ENCODE results near the gene CHADL.
A peak's percentile ranks its signal among the peaks of the same experiment; 100 is the strongest.

The CHADL gene

DNA sequence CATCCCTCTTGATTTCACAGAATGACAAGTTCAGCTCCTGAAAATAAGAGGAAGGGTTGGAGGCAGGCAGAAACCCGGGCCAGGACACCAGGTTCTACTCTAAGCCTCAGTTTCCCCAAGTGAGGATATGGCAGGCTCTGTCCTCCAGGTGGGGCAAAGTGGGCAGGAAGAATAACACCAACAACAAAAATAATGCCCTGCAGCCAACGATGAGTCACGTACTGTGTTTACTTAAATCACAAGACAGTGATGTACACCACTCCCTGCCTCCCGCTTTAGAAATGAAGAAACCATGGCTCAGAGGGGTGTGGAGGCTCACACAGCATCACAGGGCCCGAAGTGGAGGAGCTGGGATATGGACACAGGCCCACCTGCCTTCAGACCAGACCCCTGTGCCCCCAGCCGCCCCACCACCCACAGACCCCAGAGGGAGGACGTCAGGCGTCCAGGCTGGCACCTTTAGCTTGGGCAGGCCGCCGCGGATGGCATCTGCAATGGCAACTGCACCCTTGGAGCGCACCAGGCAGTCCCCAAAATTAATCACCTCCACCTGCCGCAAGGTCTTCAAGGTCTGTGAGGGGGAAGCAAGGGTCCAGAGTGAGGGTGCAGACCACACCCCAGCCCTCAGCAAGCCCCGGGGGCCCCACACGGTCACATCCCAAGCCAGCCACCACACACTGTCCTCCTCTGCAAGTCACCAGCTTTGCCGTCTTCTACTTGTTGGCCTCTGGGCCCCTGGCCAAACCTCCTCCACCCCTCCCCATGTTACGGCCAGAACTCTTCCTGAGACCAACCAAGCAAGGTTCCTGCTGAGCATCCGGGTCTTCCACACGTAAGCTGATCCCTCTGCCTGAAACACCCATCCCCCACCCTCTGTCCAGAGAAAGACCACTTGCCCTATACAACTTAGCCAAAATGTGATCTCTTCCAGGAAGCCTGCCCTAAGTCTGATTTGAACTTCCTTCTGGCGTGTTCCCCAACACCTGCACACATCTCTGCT, 15.8 kb upstream of the CHADL start:
- DNase-seq (ENCODE audit: low read depth): no peak

- no peak for DNase-seq (ENCODE audit: low read depth)
Measured at GRCh38 chr22:41254230-41254629, 13.5 kb upstream of the CHADL start.

GRCh38 chr22:41252365-41252764, 11.6 kb upstream of the CHADL start:
- DNase-seq (ENCODE audit: low read depth): no peak

DNA sequence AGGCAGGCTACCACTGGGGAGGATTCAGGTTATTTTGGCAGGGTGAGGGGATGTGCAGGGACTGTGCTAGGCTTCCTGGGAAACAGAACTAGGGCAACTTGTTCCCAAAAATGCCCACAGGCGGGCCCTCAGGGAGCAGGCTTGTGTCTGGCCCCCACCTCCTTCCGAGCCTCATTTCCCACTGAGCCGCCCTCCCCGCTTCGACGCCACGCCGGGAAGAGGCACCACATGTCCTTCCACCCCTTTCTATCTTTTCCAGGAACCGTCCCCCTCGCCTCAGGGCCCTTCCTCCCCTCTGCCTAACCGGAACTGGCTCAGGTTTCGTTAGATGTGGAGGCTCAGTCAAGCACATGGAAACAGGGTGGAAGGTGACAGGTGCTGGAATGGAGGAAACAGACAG, 9.4 kb upstream of the CHADL start:
- no peak for DNase-seq (ENCODE audit: low read depth)

DNA sequence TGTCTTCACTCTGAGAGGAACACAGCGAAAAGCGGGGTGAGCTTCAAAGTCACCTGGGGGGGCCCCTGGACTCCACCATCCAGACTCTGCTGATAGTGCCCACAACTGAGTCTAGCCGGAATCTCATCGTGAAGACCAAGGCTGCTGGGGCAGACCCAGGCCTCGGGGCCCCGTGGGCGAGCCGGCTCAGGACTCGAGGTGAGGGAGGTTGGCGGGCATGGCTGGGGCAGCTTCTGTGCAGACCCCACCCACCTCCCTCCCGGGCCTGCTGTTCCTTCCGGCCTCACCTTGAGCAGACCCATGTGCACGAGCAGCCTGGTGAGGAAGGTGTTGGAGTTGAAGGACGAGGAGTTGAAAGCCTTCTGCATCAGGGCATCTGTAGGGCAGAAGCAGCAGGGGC, 8.7 kb upstream of the CHADL start:
- no peak for DNase-seq (ENCODE audit: low read depth)

GRCh38 chr22:41248758-41249157, 8.0 kb upstream of the CHADL start:
- no peak for DNase-seq (ENCODE audit: low read depth)

DNA sequence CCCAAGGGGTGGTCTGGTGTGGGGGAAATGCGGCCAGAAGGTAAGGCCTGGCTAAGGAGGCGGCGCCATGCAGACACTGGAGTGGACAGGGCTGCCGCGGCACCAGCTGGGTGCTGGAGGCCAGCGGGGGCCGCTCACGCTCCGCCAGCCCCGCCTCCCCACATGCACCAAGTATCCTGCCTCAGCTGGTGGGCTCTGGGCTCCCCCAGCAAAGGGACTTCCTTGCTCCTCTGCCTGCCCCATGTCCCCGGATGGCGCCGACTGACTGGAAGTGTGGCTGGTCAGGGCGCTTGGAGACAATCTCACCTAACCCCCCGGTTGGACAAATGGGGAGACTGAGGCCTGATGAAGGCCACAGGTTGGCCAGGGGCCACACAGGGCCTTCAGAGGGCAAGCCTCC, 7.6 kb upstream of the CHADL start:
- no peak for DNase-seq (ENCODE audit: low read depth)

DNA sequence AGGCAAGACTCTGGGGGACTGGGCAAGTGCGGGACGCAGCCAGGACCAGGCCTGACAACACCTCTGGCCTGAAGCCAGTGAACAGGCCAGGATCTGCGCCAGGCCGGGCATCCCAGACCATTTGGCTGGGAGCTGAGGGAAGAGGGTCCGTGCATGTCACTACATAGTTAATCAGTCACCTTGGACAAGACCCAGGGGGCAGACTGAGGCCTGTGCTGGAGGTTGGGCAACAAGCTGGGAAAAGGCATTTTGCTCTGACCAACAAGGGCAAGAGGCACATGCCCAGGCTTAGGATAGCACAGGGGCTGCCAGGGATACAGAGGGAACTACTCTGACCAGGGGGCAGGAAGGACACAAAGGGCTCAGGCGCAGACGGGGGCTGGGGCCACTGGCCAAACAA, 7.0 kb upstream of the CHADL start:
- no peak for DNase-seq (ENCODE audit: low read depth)

DNA sequence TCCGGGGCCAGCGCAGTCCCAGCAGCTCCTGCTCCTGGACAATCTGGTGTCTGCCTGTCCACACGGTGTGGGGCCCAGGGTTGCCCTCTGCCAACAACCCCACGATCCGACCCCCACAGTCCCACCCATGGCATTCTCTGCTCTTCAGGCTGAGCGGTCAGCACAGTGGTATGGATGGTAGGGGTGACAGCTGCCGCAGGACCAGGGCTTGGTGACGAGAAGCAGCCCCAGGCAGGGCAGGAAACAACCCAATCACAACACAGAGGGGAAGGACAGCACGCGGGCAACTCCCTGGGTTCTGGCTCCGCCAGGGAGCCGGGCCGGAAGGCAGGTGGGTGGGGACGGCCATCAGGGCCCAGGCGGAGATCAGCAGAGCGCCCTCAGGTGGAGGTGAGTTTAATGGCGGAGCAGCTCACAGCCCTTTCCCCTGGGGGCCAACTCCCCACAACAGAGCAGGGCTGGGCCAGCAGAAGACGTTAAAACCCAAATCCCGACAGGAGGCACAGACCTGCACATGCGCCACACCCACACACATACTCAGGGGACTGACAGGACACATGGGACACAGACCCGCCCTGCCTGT, 5.3 kb upstream of the CHADL start:
- DNase-seq (ENCODE audit: low read depth): no peak

DNA sequence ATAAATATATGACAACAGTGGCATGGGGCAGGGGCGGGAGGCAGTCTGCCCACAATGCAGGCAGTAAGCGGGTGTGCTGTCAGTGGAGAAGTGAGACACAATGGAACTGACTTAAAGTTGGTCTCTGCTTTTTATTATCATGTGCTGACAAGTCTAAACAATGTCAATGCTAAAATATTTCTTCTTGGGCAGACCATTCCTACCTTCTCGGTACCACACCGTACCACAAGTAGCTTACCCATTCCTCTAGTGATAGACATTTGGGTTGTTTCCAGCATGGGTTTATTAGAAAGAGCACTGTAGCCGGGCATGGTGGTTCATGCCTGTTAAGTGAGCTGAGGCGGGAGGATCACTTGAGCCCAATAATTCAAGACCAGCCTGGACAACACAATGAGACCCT, 2.6 kb upstream of the CHADL start:
- no peak for DNase-seq (ENCODE audit: low read depth)

GRCh38 chr22:41242396-41243117, 1.8 kb upstream of the CHADL start:
- no peak for DNase-seq (ENCODE audit: low read depth)

- no peak for DNase-seq (ENCODE audit: low read depth)
Measured at GRCh38 chr22:41241133-41241676, 474 bp upstream of the CHADL start.

- no peak for DNase-seq (ENCODE audit: low read depth)
Measured at GRCh38 chr22:41239443-41240128, 1.1 kb downstream of the CHADL start.

GRCh38 chr22:41238570-41239442, 1.9 kb downstream of the CHADL start:
- no peak for DNase-seq (ENCODE audit: low read depth)

DNA sequence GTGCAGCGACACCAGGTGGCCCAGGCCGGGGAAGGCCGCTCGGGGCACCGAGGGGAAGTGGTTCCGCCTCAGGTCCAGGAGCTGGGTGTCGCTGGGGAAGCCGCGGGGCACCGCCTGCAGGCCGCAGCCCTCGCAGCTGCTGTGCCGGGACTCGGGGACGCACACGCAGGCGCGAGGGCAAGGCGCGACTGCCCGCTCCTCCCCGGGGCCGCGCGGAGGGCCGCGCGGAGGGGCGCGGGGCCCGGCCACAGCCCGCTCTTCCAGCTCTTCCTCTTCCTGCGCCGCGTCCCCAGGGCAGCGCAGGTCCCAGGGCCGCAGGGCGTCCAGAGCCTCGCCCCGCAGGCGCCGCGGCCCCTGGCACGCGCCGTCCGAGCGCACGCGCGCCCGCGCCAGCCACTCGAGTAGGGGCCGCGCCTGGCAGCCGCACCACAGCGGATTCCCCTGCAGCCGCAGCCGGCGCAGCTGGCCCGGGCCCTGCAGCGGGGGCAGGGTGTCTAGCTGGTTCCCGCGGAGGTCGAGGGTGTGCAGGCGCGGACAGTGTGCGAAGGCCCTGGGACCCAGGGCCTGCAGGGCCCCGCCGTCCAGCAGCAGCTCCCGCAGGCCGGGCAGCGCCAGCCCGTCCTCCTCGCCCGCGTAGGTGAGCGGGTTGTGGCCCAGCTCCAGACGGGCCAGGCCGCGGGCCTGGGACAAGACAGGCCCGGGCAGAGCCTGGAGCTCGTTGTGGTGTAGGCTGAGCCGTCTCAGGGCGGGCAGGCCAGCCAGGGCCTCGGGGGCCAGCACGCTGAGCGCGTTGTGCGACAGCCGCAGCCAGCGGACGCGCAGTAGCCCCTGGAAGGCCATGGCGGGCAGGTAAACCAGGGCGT, 2.8 kb downstream of the CHADL start:
- DNase-seq (ENCODE audit: low read depth): peak; percentile 66

DNA sequence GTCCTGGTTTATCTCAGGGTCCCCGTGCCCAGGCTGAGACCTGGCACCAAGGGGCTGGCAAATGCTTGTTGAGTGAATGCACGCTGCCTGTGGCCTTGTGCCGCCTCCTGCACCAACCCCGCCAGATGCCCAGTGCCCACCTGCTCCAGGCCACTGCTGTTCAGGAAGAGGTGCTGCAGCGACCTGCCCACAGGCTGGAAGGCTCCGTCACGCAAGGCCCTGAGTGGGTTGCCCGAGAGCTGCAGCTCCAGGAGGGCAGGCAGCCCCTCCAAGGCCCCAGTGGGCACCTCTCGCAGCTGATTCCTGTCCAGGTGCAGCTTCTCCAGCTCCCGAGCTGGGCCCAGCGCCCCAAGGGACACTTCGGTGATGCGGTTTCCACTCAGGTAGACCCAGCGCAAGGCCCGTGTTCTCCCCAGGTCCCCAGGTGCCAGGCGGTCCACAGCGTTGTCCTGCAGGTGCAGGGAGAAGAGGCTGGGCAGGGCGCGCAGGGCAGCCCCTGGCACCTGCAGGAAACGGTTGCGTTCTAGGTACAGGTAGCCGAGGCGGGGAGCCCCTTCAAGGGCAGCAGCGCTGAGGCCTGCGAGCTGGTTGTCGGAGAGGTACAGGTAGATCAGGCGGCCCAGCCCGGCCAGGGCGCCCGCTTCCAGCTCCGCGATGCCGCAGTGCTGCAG, 3.6 kb downstream of the CHADL start:
- no peak for DNase-seq (ENCODE audit: low read depth)

- no peak for DNase-seq (ENCODE audit: low read depth)
Measured at GRCh38 chr22:41234815-41235695, 5.7 kb downstream of the CHADL start.

DNA sequence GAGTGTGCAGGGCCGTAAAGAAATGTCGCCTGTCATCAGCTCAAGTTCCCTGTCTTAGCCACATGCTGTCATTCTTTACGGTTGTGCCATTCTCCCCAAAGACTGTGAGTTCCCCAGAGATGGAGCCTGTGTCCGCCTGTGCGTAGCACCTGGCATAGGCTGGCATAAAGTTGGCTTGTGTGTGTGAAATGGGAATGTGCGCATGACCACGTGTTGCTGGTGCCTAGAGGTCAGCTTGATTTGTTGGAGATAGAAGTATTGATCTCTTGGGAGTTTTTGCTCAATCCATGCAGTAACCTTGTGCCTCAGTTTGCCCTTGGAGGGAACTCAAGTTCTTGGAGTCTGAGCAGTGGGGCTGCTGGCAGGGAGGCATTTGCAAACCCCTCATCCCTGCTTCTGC, 9.4 kb downstream of the CHADL start:
- DNase-seq (ENCODE audit: low read depth): no peak
